ENCODE data around the gene FOXC1.
A peak's percentile ranks its signal among the peaks of the same experiment; 100 is the strongest.

FOXC1 gene

GRCh38 chr6:1584146-1584545 lies 25.6 kb upstream of the FOXC1 start:
- Histone ChIP-seq H3K27ac (ENCODE audit: low read depth in 2 of 2, low read length in 2 of 2) (no peak overlapping the region), H3K36me3 (ENCODE audit: control insufficient read depth in 2 of 2, insufficient read depth in 2 of 2, low read length in 2 of 2) (no peaks in the 10 kb centered on the region), H3K27me3 (ENCODE audit: control insufficient read depth in 2 of 2, insufficient read depth in 2 of 2, low read length in 2 of 2) (no peaks in the 10 kb centered on the region)

GRCh38 chr6:1584996-1585668 lies 24.6 kb upstream of the FOXC1 start:
- no peaks in the 10 kb centered on the region for H3K36me3 ChIP-seq (ENCODE audit: control insufficient read depth in 2 of 2, insufficient read depth in 2 of 2, low read length in 2 of 2)
- H3K27me3 ChIP-seq (ENCODE audit: control insufficient read depth in 2 of 2, insufficient read depth in 2 of 2, low read length in 2 of 2) = no peaks in the 10 kb centered on the region
- no peaks in the 10 kb centered on the region for H3K9me3 ChIP-seq (ENCODE audit: control insufficient read depth in 2 of 2, low read length in 2 of 2)
- H3K27ac ChIP-seq (ENCODE audit: low read depth in 2 of 2, low read length in 2 of 2) = no peak overlapping the region
- H3K4me1 ChIP-seq (ENCODE audit: control insufficient read depth in 2 of 2, insufficient read depth in 2 of 2, low read length in 2 of 2) = peaks cover 0 to 10% of the 10 kb centered on the region in 2 donors
- no peak overlapping the region for H3K9ac ChIP-seq (ENCODE audit: low read depth in 1 of 2, low read length in 2 of 2)
- H3K4me3 ChIP-seq (ENCODE audit: low read length in 2 of 2) = no peak overlapping the region

More at GRCh38 chr6:1584146-1584545, 25.6 kb upstream of the FOXC1 start:
- Histone ChIP-seq H3K9ac (ENCODE audit: low read depth in 1 of 2, low read length in 2 of 2) (no peak overlapping the region), H3K9me3 (ENCODE audit: control insufficient read depth in 2 of 2, low read length in 2 of 2) (no peaks in the 10 kb centered on the region), H3K4me3 (ENCODE audit: low read length in 2 of 2) (no peak overlapping the region), H3K4me1 (ENCODE audit: control insufficient read depth in 2 of 2, insufficient read depth in 2 of 2, low read length in 2 of 2) (peaks cover 0 to 3% of the 10 kb centered on the region in 2 donors)

GRCh38 chr6:1585669-1586049 lies 24.1 kb upstream of the FOXC1 start:
- no peaks in the 10 kb centered on the region for H3K9me3 ChIP-seq (ENCODE audit: control insufficient read depth in 2 of 2, low read length in 2 of 2)
- no peak overlapping the region for H3K27ac ChIP-seq (ENCODE audit: low read depth in 2 of 2, low read length in 2 of 2)
- H3K36me3 ChIP-seq (ENCODE audit: control insufficient read depth in 2 of 2, insufficient read depth in 2 of 2, low read length in 2 of 2) = no peaks in the 10 kb centered on the region
- peaks cover 0 to 10% of the 10 kb centered on the region in 2 donors for H3K4me1 ChIP-seq (ENCODE audit: control insufficient read depth in 2 of 2, insufficient read depth in 2 of 2, low read length in 2 of 2)
- no peak overlapping the region for H3K9ac ChIP-seq (ENCODE audit: low read depth in 1 of 2, low read length in 2 of 2)
- H3K4me3 ChIP-seq (ENCODE audit: low read length in 2 of 2) = no peak overlapping the region
- no peaks in the 10 kb centered on the region for H3K27me3 ChIP-seq (ENCODE audit: control insufficient read depth in 2 of 2, insufficient read depth in 2 of 2, low read length in 2 of 2)

- Histone ChIP-seq H3K4me1 (ENCODE audit: control insufficient read depth in 2 of 2, insufficient read depth in 2 of 2, low read length in 2 of 2) (peaks cover 0 to 10% of the 10 kb centered on the region in 2 donors), H3K27ac (ENCODE audit: low read depth in 2 of 2, low read length in 2 of 2) (no peak overlapping the region), H3K9me3 (ENCODE audit: control insufficient read depth in 2 of 2, low read length in 2 of 2) (no peaks in the 10 kb centered on the region), H3K27me3 (ENCODE audit: control insufficient read depth in 2 of 2, insufficient read depth in 2 of 2, low read length in 2 of 2) (no peaks in the 10 kb centered on the region), H3K36me3 (ENCODE audit: control insufficient read depth in 2 of 2, insufficient read depth in 2 of 2, low read length in 2 of 2) (no peaks in the 10 kb centered on the region), H3K4me3 (ENCODE audit: low read length in 2 of 2) (no peak overlapping the region), H3K9ac (ENCODE audit: low read depth in 1 of 2, low read length in 2 of 2) (no peak overlapping the region)
Observed at GRCh38 chr6:1586256-1586655, 23.5 kb upstream of the FOXC1 start.

GRCh38 chr6:1586861-1587450 lies 22.8 kb upstream of the FOXC1 start:
- Histone ChIP-seq H3K36me3 (ENCODE audit: control insufficient read depth in 2 of 2, insufficient read depth in 2 of 2, low read length in 2 of 2) (no peaks in the 10 kb centered on the region), H3K4me3 (ENCODE audit: low read length in 2 of 2) (no peak overlapping the region), H3K27ac (ENCODE audit: low read depth in 2 of 2, low read length in 2 of 2) (no peak overlapping the region), H3K27me3 (ENCODE audit: control insufficient read depth in 2 of 2, insufficient read depth in 2 of 2, low read length in 2 of 2) (no peaks in the 10 kb centered on the region), H3K4me1 (ENCODE audit: control insufficient read depth in 2 of 2, insufficient read depth in 2 of 2, low read length in 2 of 2) (peaks cover 0 to 10% of the 10 kb centered on the region in 2 donors), H3K9me3 (ENCODE audit: control insufficient read depth in 2 of 2, low read length in 2 of 2) (no peaks in the 10 kb centered on the region), H3K9ac (ENCODE audit: low read depth in 1 of 2, low read length in 2 of 2) (no peak overlapping the region)

- no peak overlapping the region for H3K27ac ChIP-seq (ENCODE audit: low read depth in 2 of 2, low read length in 2 of 2)
- H3K4me1 ChIP-seq (ENCODE audit: control insufficient read depth in 2 of 2, insufficient read depth in 2 of 2, low read length in 2 of 2) = peaks cover 0 to 10% of the 10 kb centered on the region in 2 donors
- no peaks in the 10 kb centered on the region for H3K27me3 ChIP-seq (ENCODE audit: control insufficient read depth in 2 of 2, insufficient read depth in 2 of 2, low read length in 2 of 2)
- H3K9me3 ChIP-seq (ENCODE audit: control insufficient read depth in 2 of 2, low read length in 2 of 2) = no peaks in the 10 kb centered on the region
- no peak overlapping the region for H3K9ac ChIP-seq (ENCODE audit: low read depth in 1 of 2, low read length in 2 of 2)
- no peak overlapping the region for H3K4me3 ChIP-seq (ENCODE audit: low read length in 2 of 2)
- H3K36me3 ChIP-seq (ENCODE audit: control insufficient read depth in 2 of 2, insufficient read depth in 2 of 2, low read length in 2 of 2) = no peaks in the 10 kb centered on the region
Observed at GRCh38 chr6:1587546-1587945, 22.2 kb upstream of the FOXC1 start.

GRCh38 chr6:1587977-1588376 lies 21.7 kb upstream of the FOXC1 start:
- peaks cover 0 to 10% of the 10 kb centered on the region in 2 donors for H3K4me1 ChIP-seq (ENCODE audit: control insufficient read depth in 2 of 2, insufficient read depth in 2 of 2, low read length in 2 of 2)
- H3K9ac ChIP-seq (ENCODE audit: low read depth in 1 of 2, low read length in 2 of 2) = no peak overlapping the region
- no peak overlapping the region for H3K27ac ChIP-seq (ENCODE audit: low read depth in 2 of 2, low read length in 2 of 2)
- no peaks in the 10 kb centered on the region for H3K36me3 ChIP-seq (ENCODE audit: control insufficient read depth in 2 of 2, insufficient read depth in 2 of 2, low read length in 2 of 2)
- no peak overlapping the region for H3K4me3 ChIP-seq (ENCODE audit: low read length in 2 of 2)
- H3K9me3 ChIP-seq (ENCODE audit: control insufficient read depth in 2 of 2, low read length in 2 of 2) = no peaks in the 10 kb centered on the region
- no peaks in the 10 kb centered on the region for H3K27me3 ChIP-seq (ENCODE audit: control insufficient read depth in 2 of 2, insufficient read depth in 2 of 2, low read length in 2 of 2)

GRCh38 chr6:1589208-1589607 lies 20.5 kb upstream of the FOXC1 start:
- Histone ChIP-seq H3K27me3 (ENCODE audit: control insufficient read depth in 2 of 2, insufficient read depth in 2 of 2, low read length in 2 of 2) (peaks cover under 1 to 4% of the 10 kb centered on the region in 2 donors), H3K9me3 (ENCODE audit: control insufficient read depth in 2 of 2, low read length in 2 of 2) (no peaks in the 10 kb centered on the region), H3K27ac (ENCODE audit: low read depth in 2 of 2, low read length in 2 of 2) (peak overlapping the region in 1 of 2 donors; percentile 27), H3K4me3 (ENCODE audit: low read length in 2 of 2) (no peak overlapping the region), H3K36me3 (ENCODE audit: control insufficient read depth in 2 of 2, insufficient read depth in 2 of 2, low read length in 2 of 2) (no peaks in the 10 kb centered on the region), H3K4me1 (ENCODE audit: control insufficient read depth in 2 of 2, insufficient read depth in 2 of 2, low read length in 2 of 2) (peaks cover 0 to 10% of the 10 kb centered on the region in 2 donors), H3K9ac (ENCODE audit: low read depth in 1 of 2, low read length in 2 of 2) (no peak overlapping the region)

GRCh38 chr6:1590580-1590979 lies 19.1 kb upstream of the FOXC1 start:
- Histone ChIP-seq H3K36me3 (ENCODE audit: control insufficient read depth in 2 of 2, insufficient read depth in 2 of 2, low read length in 2 of 2) (no peaks in the 10 kb centered on the region), H3K27ac (ENCODE audit: low read depth in 2 of 2, low read length in 2 of 2) (no peak overlapping the region), H3K9ac (ENCODE audit: low read depth in 1 of 2, low read length in 2 of 2) (no peak overlapping the region), H3K27me3 (ENCODE audit: control insufficient read depth in 2 of 2, insufficient read depth in 2 of 2, low read length in 2 of 2) (peaks cover 7 to 13% of the 10 kb centered on the region in 2 donors), H3K9me3 (ENCODE audit: control insufficient read depth in 2 of 2, low read length in 2 of 2) (no peaks in the 10 kb centered on the region), H3K4me3 (ENCODE audit: low read length in 2 of 2) (no peak overlapping the region), H3K4me1 (ENCODE audit: control insufficient read depth in 2 of 2, insufficient read depth in 2 of 2, low read length in 2 of 2) (peaks cover 0 to 10% of the 10 kb centered on the region in 2 donors)

- Histone ChIP-seq H3K27me3 (ENCODE audit: control insufficient read depth in 2 of 2, insufficient read depth in 2 of 2, low read length in 2 of 2) (peaks cover 13 to 19% of the 10 kb centered on the region in 2 donors), H3K36me3 (ENCODE audit: control insufficient read depth in 2 of 2, insufficient read depth in 2 of 2, low read length in 2 of 2) (no peaks in the 10 kb centered on the region), H3K4me1 (ENCODE audit: control insufficient read depth in 2 of 2, insufficient read depth in 2 of 2, low read length in 2 of 2) (peaks cover 0 to 12% of the 10 kb centered on the region in 2 donors), H3K9me3 (ENCODE audit: control insufficient read depth in 2 of 2, low read length in 2 of 2) (no peaks in the 10 kb centered on the region), H3K9ac (ENCODE audit: low read depth in 1 of 2, low read length in 2 of 2) (no peak overlapping the region), H3K27ac (ENCODE audit: low read depth in 2 of 2, low read length in 2 of 2) (no peak overlapping the region), H3K4me3 (ENCODE audit: low read length in 2 of 2) (no peak overlapping the region)
Observed at GRCh38 chr6:1591243-1591642, 18.5 kb upstream of the FOXC1 start.
